ENCODE data around the gene CBX4. TPM values are rescaled to one million over a fixed set of nuclear protein-coding genes. Genes with fewer than 3 reads are reported as not detected.

CBX4 gene
- total and polyA plus RNA-seq, 10 of the 15 experiments (the other 5 are each of a cell fraction or from before 2014, with no cell fraction given), result 0.69 to 24.6 (median 4.2) TPM

DNA sequence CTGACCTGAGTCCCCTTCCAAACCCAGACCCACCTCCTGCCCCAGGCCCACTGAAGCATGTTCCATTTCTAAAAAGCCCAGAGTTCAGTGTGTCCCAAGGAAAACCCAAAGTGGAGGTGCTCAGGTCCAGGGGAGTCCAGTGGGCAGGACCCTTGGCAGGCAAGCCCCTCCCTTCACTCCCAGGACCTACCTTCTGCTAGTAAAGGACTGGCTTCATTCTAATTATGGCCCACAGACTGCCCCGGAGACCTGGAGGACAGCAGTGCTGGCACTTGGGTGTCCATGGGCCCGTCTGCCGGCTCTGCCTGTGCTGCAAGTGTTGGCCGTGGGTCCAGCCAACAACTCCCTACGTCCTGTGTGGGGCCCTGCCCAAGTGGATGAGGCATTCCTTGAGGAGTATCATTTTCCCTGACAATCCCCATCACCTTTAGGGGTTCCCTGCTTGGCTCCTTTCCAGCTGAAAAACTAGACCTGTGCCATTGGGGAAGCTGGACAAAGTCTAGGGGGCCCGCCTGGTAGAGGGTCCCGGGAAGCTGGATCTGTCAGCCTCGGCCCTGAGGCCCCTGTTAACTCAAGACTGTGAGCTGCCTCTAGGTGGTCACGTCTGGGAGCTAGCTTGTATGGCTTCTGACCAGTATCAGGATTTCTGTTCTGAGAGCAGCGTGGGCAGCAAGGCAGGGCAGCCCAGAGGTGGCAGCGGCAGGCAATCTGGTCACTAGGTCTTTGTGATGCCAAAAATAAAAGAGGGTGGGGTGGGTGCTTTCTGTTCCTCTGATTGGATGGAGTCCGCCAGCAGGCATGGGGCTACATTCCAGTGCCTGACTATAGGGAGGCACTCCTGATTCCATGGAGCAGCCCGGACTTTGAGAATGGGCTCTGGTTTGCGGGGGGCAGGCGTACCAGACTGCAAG is 53.1 kb downstream of the CBX4 start:
- FAIRE-seq, result no peak
- Histone ChIP-seq H3K27me3 (replicated peaks in 1 of 2; ENCODE audit: control insufficient read depth in 2 of 2, insufficient read depth in 2 of 2, low read length in 1 of 2) (peaks cover 14% of the 10 kb centered on the region in 2 experiments; a peak in 3 of 4 replicates), H4K20me1 (ENCODE audit: control insufficient read depth, insufficient read depth) (no peaks in the 10 kb centered on the region), H2AFZ (ENCODE audit: control insufficient read depth, low read depth, low read length) (no peak overlapping the region), H3K27ac (ENCODE audit: control insufficient read depth, insufficient read depth) (no peak overlapping the region), H3K4me2 (ENCODE audit: control insufficient read depth, insufficient read depth) (no peak overlapping the region), H3K36me3 (ENCODE audit: control insufficient read depth in 2 of 2, insufficient read depth in 2 of 2, low read length in 1 of 2) (no peaks in the 10 kb centered on the region), H3K4me3 (no peak overlapping the region), H3K4me1 (ENCODE audit: control insufficient read depth, insufficient read depth, low read length) (peaks cover 3% of the 10 kb centered on the region), H3K9ac (ENCODE audit: control insufficient read depth, insufficient read depth, low read length) (no peak overlapping the region), H3K79me2 (ENCODE audit: control insufficient read depth, insufficient read depth, low read length) (no peaks in the 10 kb centered on the region), H3K9me3 (replicated peaks; ENCODE audit: control insufficient read depth, insufficient read depth, low read length) (no peaks in the 10 kb centered on the region)
- ChIA-PET POLR2A (no interaction called here), CTCF (interaction anchor here (1.4 to 1.7 kb wide), 3 partner anchors 9 to 208 kb away, joined by 3 to 5 read pairs (median 5); no protein-coding TSS in a partner anchor), RAD21 (ENCODE audit: unreplicated experiment) (no interaction called here), SMC1A (ENCODE audit: uncharacterized antibody, unreplicated experiment) (interaction anchor here (1.3 kb wide), 1 partner anchor 182 kb away, joined by 3 read pairs; no protein-coding TSS in a partner anchor)
- intact Hi-C loops (cut with micrococcal nuclease; ENCODE audit: unreplicated experiment) (no loop called here), in situ Hi-C loops (cut with MboI) (loop anchor here (5.0 kb wide), 1 partner anchor 186 kb away; no protein-coding TSS in a partner anchor)
- TF ChIP-seq BMI1 (IDR thresholded peaks at IDR 0.05; ENCODE audit: borderline replicate concordance) (no peak), NFYA (IDR thresholded peaks at IDR 0.05; ENCODE audit: borderline replicate concordance, low read depth, low read length) (no peak), HDAC6 (IDR thresholded peaks at IDR 0.05; ENCODE audit: unreplicated experiment) (no peak)
- TF ChIP-seq, protein P1, sequence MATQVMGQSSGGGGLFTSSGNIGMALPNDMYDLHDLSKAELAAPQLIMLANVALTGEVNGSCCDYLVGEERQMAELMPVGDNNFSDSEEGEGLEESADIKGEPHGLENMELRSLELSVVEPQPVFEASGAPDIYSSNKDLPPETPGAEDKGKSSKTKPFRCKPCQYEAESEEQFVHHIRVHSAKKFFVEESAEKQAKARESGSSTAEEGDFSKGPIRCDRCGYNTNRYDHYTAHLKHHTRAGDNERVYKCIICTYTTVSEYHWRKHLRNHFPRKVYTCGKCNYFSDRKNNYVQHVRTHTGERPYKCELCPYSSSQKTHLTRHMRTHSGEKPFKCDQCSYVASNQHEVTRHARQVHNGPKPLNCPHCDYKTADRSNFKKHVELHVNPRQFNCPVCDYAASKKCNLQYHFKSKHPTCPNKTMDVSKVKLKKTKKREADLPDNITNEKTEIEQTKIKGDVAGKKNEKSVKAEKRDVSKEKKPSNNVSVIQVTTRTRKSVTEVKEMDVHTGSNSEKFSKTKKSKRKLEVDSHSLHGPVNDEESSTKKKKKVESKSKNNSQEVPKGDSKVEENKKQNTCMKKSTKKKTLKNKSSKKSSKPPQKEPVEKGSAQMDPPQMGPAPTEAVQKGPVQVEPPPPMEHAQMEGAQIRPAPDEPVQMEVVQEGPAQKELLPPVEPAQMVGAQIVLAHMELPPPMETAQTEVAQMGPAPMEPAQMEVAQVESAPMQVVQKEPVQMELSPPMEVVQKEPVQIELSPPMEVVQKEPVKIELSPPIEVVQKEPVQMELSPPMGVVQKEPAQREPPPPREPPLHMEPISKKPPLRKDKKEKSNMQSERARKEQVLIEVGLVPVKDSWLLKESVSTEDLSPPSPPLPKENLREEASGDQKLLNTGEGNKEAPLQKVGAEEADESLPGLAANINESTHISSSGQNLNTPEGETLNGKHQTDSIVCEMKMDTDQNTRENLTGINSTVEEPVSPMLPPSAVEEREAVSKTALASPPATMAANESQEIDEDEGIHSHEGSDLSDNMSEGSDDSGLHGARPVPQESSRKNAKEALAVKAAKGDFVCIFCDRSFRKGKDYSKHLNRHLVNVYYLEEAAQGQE (IDR thresholded peaks at IDR 0.05; ENCODE audit: low read depth, low read length), result no peak
- ATAC-seq, result no peak
- DNase-seq (ENCODE audit: low read depth, low spot score), result no peak
- no TSS peak for BruUV-seq (replicated peaks)
- 32% methylated on average over 15 of the region's 15 CpGs for WGBS (ENCODE audit: insufficient coverage, insufficient replicate concordance, low lambda C conversion rate, missing lambda C conversion rate)
